Endothelial cell (in vitro differentiated cells): ENCODE results near the gene NEIL1. TPM values are rescaled to one million over a fixed set of nuclear protein-coding genes. Genes with fewer than 3 reads are reported as not detected.

Source experiments
- DNase-seq: peaks from one replicate; pipeline ENCODE4 v3.0.0; 2021; ENCODE audit warnings: low spot score
- H3K27ac Mint-ChIP-seq: one replicate; pipeline ENCODE4 v1.8.0; 2021; ENCODE audit warnings: mixed read lengths, inconsistent platforms; ENCODE audit not compliant: unreplicated experiment
- H3K27me3 Mint-ChIP-seq: one replicate; pipeline ENCODE4 v1.8.0; 2021; ENCODE audit warnings: mild to moderate bottlenecking, moderate library complexity, mixed read lengths, inconsistent platforms; ENCODE audit not compliant: unreplicated experiment
- H3K36me3 Mint-ChIP-seq: one replicate; pipeline ENCODE4 v1.8.0; 2021; ENCODE audit warnings: mild to moderate bottlenecking, low read depth, mixed read lengths, inconsistent platforms; ENCODE audit not compliant: unreplicated experiment
- H3K4me1 Mint-ChIP-seq: one replicate; pipeline ENCODE4 v1.8.0; 2021; ENCODE audit warnings: mild to moderate bottlenecking, mixed read lengths, inconsistent platforms; ENCODE audit not compliant: unreplicated experiment
- H3K4me3 Mint-ChIP-seq: one replicate; pipeline ENCODE4 v1.8.0; 2021; ENCODE audit warnings: mild to moderate bottlenecking, mixed read lengths, inconsistent platforms; ENCODE audit not compliant: unreplicated experiment
- H3K9me3 Mint-ChIP-seq: one replicate; pipeline ENCODE4 v1.8.0; 2021; ENCODE audit warnings: mixed read lengths, inconsistent platforms; ENCODE audit not compliant: unreplicated experiment
- CTCF ChIP-seq: fragments of 200-600 bp; sonication (generic); IDR thresholded peaks from one replicate; pipeline ENCODE4 v1.5.0; 2021; ENCODE audit warnings: antibody characterized with exemption; ENCODE audit not compliant: unreplicated experiment
- total RNA-seq: library from RNA; stranded (reverse); fragmentation: NEBNext Ultra II Directional; extraction: Animal tissue kit (Norgen Biotek cat#: 25700); gene quantifications from one replicate; pipeline ENCODE4 v1.2.1, GENCODE V29; 2021; ENCODE audit not compliant: unreplicated experiment

NEIL1 gene
- total RNA-seq, 1 donor from 2014 or later = 149 TPM

- H3K4me3 Mint-ChIP-seq = peak overlapping the region; percentile 47
- peaks cover 13% of the 10 kb centered on the region for H3K27me3 Mint-ChIP-seq
Measured at GRCh38 chr15:75350601-75351361, 3.9 kb downstream of the NEIL1 start.

GRCh38 chr15:75352186-75353080 lies 5.6 kb downstream of the NEIL1 start:
- Mint-ChIP-seq H3K4me3 (no peak overlapping the region), H3K27me3 (peaks cover 10% of the 10 kb centered on the region), H3K36me3 (peaks cover 16% of the 10 kb centered on the region), H3K27ac (no peak overlapping the region), H3K9me3 (no peaks in the 10 kb centered on the region), H3K4me1 (peaks cover 2% of the 10 kb centered on the region)
- no peak for DNase-seq
- no peak for TF ChIP-seq CTCF

More at GRCh38 chr15:75350601-75351361, 3.9 kb downstream of the NEIL1 start:
- Mint-ChIP-seq H3K27ac (peak overlapping the region; percentile 36), H3K9me3 (no peaks in the 10 kb centered on the region), H3K4me1 (peaks cover 2% of the 10 kb centered on the region), H3K36me3 (peaks cover 16% of the 10 kb centered on the region)
- no peak for TF ChIP-seq CTCF
- DNase-seq = no peak

- TF ChIP-seq CTCF = no peak
- H3K27ac Mint-ChIP-seq = peak overlapping the region; percentile 13
- H3K27me3 Mint-ChIP-seq = peaks cover 11% of the 10 kb centered on the region
- H3K4me3 Mint-ChIP-seq = no peak overlapping the region
- H3K4me1 Mint-ChIP-seq = peaks cover 2% of the 10 kb centered on the region
- DNase-seq = no peak
- no peaks in the 10 kb centered on the region for H3K9me3 Mint-ChIP-seq
- H3K36me3 Mint-ChIP-seq = peaks cover 17% of the 10 kb centered on the region
Measured at GRCh38 chr15:75353604-75354003, 6.8 kb downstream of the NEIL1 start.

- DNase-seq = no peak
- no peak for TF ChIP-seq CTCF
- Mint-ChIP-seq H3K4me1 (no peaks in the 10 kb centered on the region), H3K27me3 (peaks cover 10% of the 10 kb centered on the region), H3K36me3 (peaks cover 19% of the 10 kb centered on the region), H3K4me3 (no peak overlapping the region), H3K9me3 (no peaks in the 10 kb centered on the region), H3K27ac (no peak overlapping the region)
Measured at GRCh38 chr15:75354454-75354853, 7.6 kb downstream of the NEIL1 start.
